H1 (cell line): Measurements from ENCODE around the gene ARRB1. TPM values are rescaled to one million over a fixed set of nuclear protein-coding genes. Genes with fewer than 3 reads are reported as not detected.

ENCODE experiments used
- CTCF ChIA-PET: fragments of 300-600 bp; sonication (Branson Sonifier 250); formaldehyde crosslinking; loops from one replicate; lab custom pipeline; 2021; ENCODE audit not compliant: partially characterized antibody; lab: Charles Lee
- POLR2A ChIA-PET: fragments of 300-600 bp; sonication (Branson Sonifier 250); formaldehyde crosslinking; loops from one replicate; lab custom pipeline; 2021; ENCODE audit warnings: inconsistent platforms; ENCODE audit not compliant: partially characterized antibody; lab: Charles Lee
- DNase-seq, 2 experiments: peaks; one replicate each; pipeline versions ENCODE4 v3.0.0 to v3.0.0-alpha.2; 2010 to 2022; ENCODE audit warnings: low spot score in 2 of 2, low read depth in 1 of 2, mixed read lengths in 1 of 2
- FAIRE-seq: peaks from 2 replicates; lab custom pipeline; 2011; peaks lifted over from hg19 to GRCh38; lab: Jason Lieb, UNC
- H2AFZ ChIP-seq: 2 replicates; pipeline ENCODE4 v1.8.1; 2012; ENCODE audit warnings: low read length, inconsistent platforms
- H2AK5ac ChIP-seq: 2 replicates; pipeline ENCODE4 v1.6.1; 2013; ENCODE audit warnings: low read depth, low read length
- H2BK120ac ChIP-seq: replicated peaks from 2 replicates; pipeline ENCODE3; 2013; ENCODE audit warnings: low read depth, low read length, inconsistent platforms
- H2BK12ac ChIP-seq: 2 replicates; pipeline ENCODE4 v1.6.1; 2013; ENCODE audit warnings: low read depth, low read length
- H2BK15ac ChIP-seq: 2 replicates; pipeline ENCODE4 v1.6.1; 2013; ENCODE audit warnings: low read length
- H2BK20ac ChIP-seq: 2 replicates; pipeline ENCODE4 v1.6.1; 2013; ENCODE audit warnings: low read length
- H2BK5ac ChIP-seq: 2 replicates; pipeline ENCODE4 v1.6.1; 2013; ENCODE audit warnings: low read depth, low read length
- H3K14ac ChIP-seq: 2 replicates; pipeline ENCODE4 v1.6.1; 2013; ENCODE audit warnings: inconsistent platforms; ENCODE audit not compliant: insufficient read length
- H3K18ac ChIP-seq: 2 replicates; pipeline ENCODE4 v1.6.1; 2013; ENCODE audit warnings: low read length; ENCODE audit errors: extremely low read depth
- H3K23ac ChIP-seq: 2 replicates; pipeline ENCODE4 v1.6.1; 2013; ENCODE audit warnings: inconsistent platforms; ENCODE audit not compliant: insufficient read length
- H3K23me2 ChIP-seq: 2 replicates; pipeline ENCODE4 v1.6.1; 2013; ENCODE audit warnings: low read depth, low read length
- H3K27ac ChIP-seq: 2 replicates; pipeline ENCODE4 v1.6.1; 2011; ENCODE audit warnings: low read depth, low read length, inconsistent platforms
- H3K27me3 ChIP-seq, 4 experiments: replicated peaks in 1 of 4; 1 replicate in 1 of 4; 2 replicates in 3 of 4; pipeline versions ENCODE4 v1.6.1 to v1.8.1; 2011 to 2013; ENCODE audit warnings: low read length in 3 of 4, mild to moderate bottlenecking in 3 of 4, inconsistent platforms in 2 of 4, mixed read lengths in 2 of 4, moderate library complexity in 1 of 4; ENCODE audit not compliant: control insufficient read depth in 3 of 4, insufficient read depth in 3 of 4; ENCODE audit errors: extremely low read depth in 1 of 4
- H3K36me3 ChIP-seq, 4 experiments: 2 replicates each; pipeline versions ENCODE4 v1.6.1 to v1.8.1; 2011 to 2013; ENCODE audit warnings: mild to moderate bottlenecking in 4 of 4, low read length in 3 of 4, moderate library complexity in 2 of 4, control low read depth in 1 of 4, inconsistent platforms in 1 of 4; ENCODE audit not compliant: insufficient read depth in 4 of 4, control insufficient read depth in 2 of 4
- H3K4ac ChIP-seq: replicated peaks from 2 replicates; pipeline ENCODE3; 2013; ENCODE audit warnings: low read length, low read depth, mixed read lengths, inconsistent platforms; ENCODE audit not compliant: insufficient read length
- H3K4me1 ChIP-seq, 4 experiments: replicated peaks in 1 of 4; 1 replicate in 1 of 4; 2 replicates in 3 of 4; pipeline versions ENCODE4 v1.6.1 to v1.8.1; 2011 to 2013; ENCODE audit warnings: low read length in 3 of 4, inconsistent platforms in 2 of 4, mixed read lengths in 1 of 4; ENCODE audit not compliant: insufficient read depth in 4 of 4, control insufficient read depth in 3 of 4
- H3K4me2 ChIP-seq, 2 experiments: 2 replicates each; pipeline versions ENCODE4 v1.6.1 to v1.8.1; 2011 to 2013; ENCODE audit warnings: low read depth in 2 of 2, low read length in 2 of 2, control low read depth in 1 of 2, inconsistent platforms in 1 of 2, mild to moderate bottlenecking in 1 of 2; ENCODE audit not compliant: insufficient read depth in 1 of 2
- H3K4me3 ChIP-seq, 4 experiments: fragments of 200-600, 300-600 bp in 1 of 4; sonication (generic), shearing (Covaris generic), sonication (Bioruptor Twin) in 1 of 4; 2 replicates each; pipeline versions ENCODE4 v1.5.1 to v1.8.1; 2011 to 2016; ENCODE audit warnings: low read length in 4 of 4, low read depth in 3 of 4, control low read depth in 2 of 4, inconsistent platforms in 2 of 4, mild to moderate bottlenecking in 2 of 4, mixed read lengths in 1 of 4, moderate library complexity in 1 of 4; ENCODE audit not compliant: insufficient read depth in 2 of 4; ENCODE audit errors: extremely low read depth in 1 of 4
- H3K56ac ChIP-seq: replicated peaks from 2 replicates; pipeline ENCODE3; 2013; ENCODE audit warnings: low read depth, mild to moderate bottlenecking, mixed read lengths, low read length, inconsistent platforms; ENCODE audit not compliant: insufficient read length
- H3K79me1 ChIP-seq: 2 replicates; pipeline ENCODE4 v1.6.1; 2013; ENCODE audit warnings: low read depth, low read length, control low read depth
- H3K79me2 ChIP-seq, 2 experiments: 2 replicates each; pipeline versions ENCODE4 v1.6.1 to v1.8.1; 2012 to 2013; ENCODE audit warnings: low read length in 2 of 2, mild to moderate bottlenecking in 2 of 2, inconsistent platforms in 1 of 2; ENCODE audit not compliant: insufficient read depth in 2 of 2, control insufficient read depth in 1 of 2
- H3K9ac ChIP-seq, 4 experiments: replicated peaks in 1 of 4; 1 replicate in 1 of 4; 2 replicates in 3 of 4; pipeline versions ENCODE4 v1.6.1 to v1.8.1; 2011 to 2013; ENCODE audit warnings: low read depth in 3 of 4, low read length in 3 of 4, control low read depth in 2 of 4, mild to moderate bottlenecking in 2 of 4, moderate library complexity in 2 of 4, inconsistent platforms in 1 of 4; ENCODE audit errors: extremely low read depth in 1 of 4
- H3K9me3 ChIP-seq, 2 experiments: 2 replicates each; pipeline versions ENCODE4 v1.6.1 to v1.8.1; 2012 to 2013; ENCODE audit warnings: mild to moderate bottlenecking in 2 of 2, moderate library complexity in 2 of 2, control low read depth in 1 of 2, inconsistent platforms in 1 of 2, low read depth in 1 of 2, low read length in 1 of 2, mixed read lengths in 1 of 2; ENCODE audit not compliant: insufficient read depth in 2 of 2
- H4K20me1 ChIP-seq, 2 experiments: replicated peaks in 1 of 2; 2 replicates each; pipeline versions ENCODE3 to v1.8.1; 2011 to 2013; ENCODE audit warnings: inconsistent platforms in 2 of 2, low read length in 2 of 2, mild to moderate bottlenecking in 1 of 2; ENCODE audit not compliant: insufficient read depth in 2 of 2, control insufficient read depth in 1 of 2
- H4K5ac ChIP-seq: 2 replicates; pipeline ENCODE4 v1.6.1; 2013; ENCODE audit warnings: low read length, low read depth, mixed read lengths, inconsistent platforms; ENCODE audit not compliant: insufficient read length
- H4K8ac ChIP-seq: 2 replicates; pipeline ENCODE4 v1.8.0; 2013; ENCODE audit warnings: mild to moderate bottlenecking, moderate library complexity, low read length, inconsistent platforms; ENCODE audit not compliant: insufficient read depth; ENCODE audit errors: extremely low read depth
- H4K91ac ChIP-seq: replicated peaks from 2 replicates; pipeline ENCODE3; 2013; ENCODE audit warnings: low read length, mixed read lengths, inconsistent platforms; ENCODE audit not compliant: insufficient read length
- ZNF274 ChIP-seq: IDR thresholded peaks from 2 replicates; pipeline ENCODE4 v1.7.0; 2012; ENCODE audit warnings: low read length, borderline replicate concordance; ENCODE audit errors: extremely low read depth
- WGBS, 2 experiments: shearing (Covaris generic) in 1 of 2; methylation state at CpG; one replicate each; pipeline versions ENCODE4 v1.1.6 to v1.1.7; 2013 to 2015; ENCODE audit warnings: low lambda C conversion rate in 2 of 2, mixed read lengths in 2 of 2, inconsistent platforms in 1 of 2, low coverage in 1 of 2, missing lambda C conversion rate in 1 of 2; ENCODE audit not compliant: insufficient replicate concordance in 2 of 2, insufficient coverage in 1 of 2, insufficient read length in 1 of 2; ENCODE audit errors: extremely low coverage in 1 of 2, missing lambda C conversion rate in 1 of 2; 5-methylcytosine and 5-hydroxymethylcytosine counted together
- polyA plus RNA-seq, 7 experiments: library from polyadenylated mRNA; depleted of rRNA in 3 of 7; stranded (reverse) in 5 of 7; unstranded in 2 of 7; fragments of >200 nt in 5 of 7; fragments of 200-250 nt in 2 of 7; gene quantifications; 1 replicate in 5 of 7; 2 replicates in 1 of 7; 4 replicates in 1 of 7; pipeline versions ENCODE4 v1.2.1 to v1.2.3, GENCODE V29; 2011 to 2013; ENCODE audit warnings: missing spikeins in 2 of 7, mixed read lengths in 2 of 7
- total RNA-seq: library from RNA; stranded (reverse); fragmentation: NEBNext Ultra II Directional; extraction: Animal tissue kit (Norgen Biotek cat#: 25700); gene quantifications from 2 replicates; pipeline ENCODE4 v1.2.1, GENCODE V29; 2021

The ARRB1 gene
- total and polyA plus RNA-seq, 2 of the 8 experiments (the other 6 are each of a cell fraction or from before 2014, with no cell fraction given): 9.4 to 31.8 TPM

DNA sequence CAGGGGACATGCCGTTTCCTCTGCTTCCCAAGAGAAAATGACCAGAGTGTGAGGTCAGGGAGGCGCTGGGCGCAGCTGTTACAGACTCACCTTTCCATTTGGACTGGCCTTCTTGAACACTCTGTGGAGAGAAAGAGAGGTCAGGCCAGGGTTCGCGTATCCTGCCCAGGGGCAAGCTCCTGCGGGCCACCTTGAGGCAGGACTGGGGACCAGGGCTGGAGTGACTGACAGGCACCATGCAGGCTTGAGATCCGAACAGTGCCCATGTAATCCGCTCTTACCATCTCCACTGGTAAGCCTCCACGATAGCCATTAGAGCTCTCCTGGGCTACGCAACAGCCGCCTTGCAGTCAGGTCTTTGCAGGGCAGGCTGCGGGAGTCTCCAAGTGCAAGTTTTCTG, 61.5 kb downstream of the ARRB1 start:
- Histone ChIP-seq H3K4me2 (no peak overlapping the region), H3K4ac (no peak overlapping the region), H2BK120ac (no peak overlapping the region), H4K5ac (no peak overlapping the region), H3K14ac (no peak overlapping the region), H2BK12ac (no peak overlapping the region), H3K4me3 (no peak overlapping the region), H3K27ac (no peak overlapping the region), H3K23ac (no peak overlapping the region), H3K9ac (no peak overlapping the region), H2BK5ac (no peak overlapping the region), H3K23me2 (no peaks in the 10 kb centered on the region), H3K9me3 (no peaks in the 10 kb centered on the region), H3K27me3 (no peaks in the 10 kb centered on the region), H4K8ac (no peak overlapping the region), H3K4me1 (no peaks in the 10 kb centered on the region), H2BK15ac (no peak overlapping the region; the same call in 1 of the 2 replicates), H4K91ac (no peak overlapping the region), H3K56ac (no peak overlapping the region), H2BK20ac (no peak overlapping the region), H3K36me3 (no peaks in the 10 kb centered on the region), H3K79me2 (no peaks in the 10 kb centered on the region), H3K18ac (no peak overlapping the region), H3K79me1 (no peaks in the 10 kb centered on the region), H4K20me1 (peaks cover 0 to 2% of the 10 kb centered on the region in 2 experiments), H2AK5ac (no peak overlapping the region), H2AFZ (no peak overlapping the region)
- ChIA-PET POLR2A (interaction anchor here (1.1 to 1.5 kb wide), 2 partner anchors 12 to 42 kb away, joined by 4 read pairs; no protein-coding TSS in a partner anchor), CTCF (interaction anchor here (0.9 to 6.5 kb wide), 5 partner anchors 10 to 136 kb away, joined by 3 to 62 read pairs (median 4); no protein-coding TSS in a partner anchor)
- no peak for FAIRE-seq
- no peak for DNase-seq
- WGBS, 2 experiments: 88% methylated on average over 12 of the region's 12 CpGs; no CpG with 5 or more reads in 1 of the 2 experiments
- no peak for TF ChIP-seq ZNF274
